Sigmoid colon (tissue), 4 donors: Measurements from ENCODE around the gene AMBP.

Experiments used
- EP300 ChIP-seq, 4 donors: sonication (generic); formaldehyde crosslinking; IDR thresholded peaks; one replicate each; pipeline ENCODE4 v1.6.1; 2017; ENCODE audit warnings: antibody characterized with exemption in 4 of 4
- POLR2A ChIP-seq, 2 donors: fragments of 450-650 bp; IDR thresholded peaks; one replicate each; pipeline ENCODE4 v1.6.1; 2016; ENCODE audit warnings: antibody characterized with exemption in 2 of 2, mild to moderate bottlenecking in 2 of 2, moderate library complexity in 2 of 2
- POLR2AphosphoS5 ChIP-seq, 4 donors: sonication (generic); formaldehyde crosslinking; IDR thresholded peaks; one replicate each; pipeline ENCODE4 v1.6.1; 2017; ENCODE audit warnings: antibody characterized with exemption in 4 of 4
- TF ChIP-seq, protein P1 (sequence below), 4 experiments: fragments of 450-650 bp in 3 of 4; fragments of 200-600 bp in 1 of 4; IDR thresholded peaks; one replicate each; pipeline ENCODE4 v1.5.1; 2016 to 2019; ENCODE audit warnings: antibody characterized with exemption in 4 of 4, mild to moderate bottlenecking in 3 of 4, moderate library complexity in 2 of 4

- TF ChIP-seq, protein P1, sequence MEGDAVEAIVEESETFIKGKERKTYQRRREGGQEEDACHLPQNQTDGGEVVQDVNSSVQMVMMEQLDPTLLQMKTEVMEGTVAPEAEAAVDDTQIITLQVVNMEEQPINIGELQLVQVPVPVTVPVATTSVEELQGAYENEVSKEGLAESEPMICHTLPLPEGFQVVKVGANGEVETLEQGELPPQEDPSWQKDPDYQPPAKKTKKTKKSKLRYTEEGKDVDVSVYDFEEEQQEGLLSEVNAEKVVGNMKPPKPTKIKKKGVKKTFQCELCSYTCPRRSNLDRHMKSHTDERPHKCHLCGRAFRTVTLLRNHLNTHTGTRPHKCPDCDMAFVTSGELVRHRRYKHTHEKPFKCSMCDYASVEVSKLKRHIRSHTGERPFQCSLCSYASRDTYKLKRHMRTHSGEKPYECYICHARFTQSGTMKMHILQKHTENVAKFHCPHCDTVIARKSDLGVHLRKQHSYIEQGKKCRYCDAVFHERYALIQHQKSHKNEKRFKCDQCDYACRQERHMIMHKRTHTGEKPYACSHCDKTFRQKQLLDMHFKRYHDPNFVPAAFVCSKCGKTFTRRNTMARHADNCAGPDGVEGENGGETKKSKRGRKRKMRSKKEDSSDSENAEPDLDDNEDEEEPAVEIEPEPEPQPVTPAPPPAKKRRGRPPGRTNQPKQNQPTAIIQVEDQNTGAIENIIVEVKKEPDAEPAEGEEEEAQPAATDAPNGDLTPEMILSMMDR (IDR thresholded peaks at IDR 0.05), result no peak
- TF ChIP-seq POLR2A (IDR thresholded peaks at IDR 0.05) (no peak), POLR2AphosphoS5 (IDR thresholded peaks at IDR 0.05) (no peak), EP300 (IDR thresholded peaks at IDR 0.05) (no peak)
Measured at GRCh38 chr9:114051281-114051680, 26.8 kb downstream of the AMBP start.
